ENCODE data around the gene MEIOSIN. TPM values are rescaled to one million over a fixed set of nuclear protein-coding genes. Genes with fewer than 3 reads are reported as not detected.
"Not testable (repeated sequence)": the region's sequence is repeated elsewhere in the genome, so short reads cannot be mapped to it uniquely, and the experiment has no call there.

MEIOSIN gene
- under 1 TPM; 0.78 to 0.90 TPM for total RNA-seq

- H3K4me1 ChIP-seq = peaks cover 0 to 13% of the 10 kb centered on the region in 2 donors
- no peak within 1 kb of the TSS for H3K4me3 ChIP-seq
- H3K27ac ChIP-seq = no peak within 1 kb of the TSS
- no peaks in the 10 kb centered on the region for H3K9me3 ChIP-seq
- H3K36me3 ChIP-seq = no peaks in the 10 kb centered on the region
- no peak for DNase-seq (ENCODE audit: low spot score)
- H3K27me3 ChIP-seq = no peaks in the 10 kb centered on the region
- TF ChIP-seq CTCF (IDR thresholded peaks at IDR 0.05) = no peak
Measured at GRCh38 chr19:45733160-45733810, at the start of gene MEIOSIN. MEIOSIN (plus strand) TSS chr19:45733439; CDS start chr19:45735377, 1,938 bp downstream.

- H3K4me3 ChIP-seq; H3K27me3 ChIP-seq; DNase-seq (ENCODE audit: low spot score); H3K27ac ChIP-seq; H3K9me3 ChIP-seq: not testable (repeated sequence)
- peaks cover 0 to 13% of the 10 kb centered on the region in 2 donors for H3K4me1 ChIP-seq
- H3K36me3 ChIP-seq = peaks cover 30% of the 10 kb centered on the region
Measured at GRCh38 chr19:45685045-45685444, 48.2 kb upstream of the MEIOSIN start.

- Histone ChIP-seq H3K4me1 (peaks cover 0 to 8% of the 10 kb centered on the region in 2 donors), H3K27me3 (no peaks in the 10 kb centered on the region), H3K4me3 (no peak overlapping the region), H3K36me3 (peaks cover 30% of the 10 kb centered on the region), H3K9me3 (no peaks in the 10 kb centered on the region), H3K27ac (no peak overlapping the region)
- no peak for DNase-seq (ENCODE audit: low spot score)
- TF ChIP-seq CTCF (IDR thresholded peaks at IDR 0.05) = no peak
Measured at GRCh38 chr19:45687599-45687998, 45.6 kb upstream of the MEIOSIN start.

GRCh38 chr19:45691516-45692186 lies 41.6 kb upstream of the MEIOSIN start, which contains the start of gene SNRPD2:
SNRPD2 (minus strand) TSS chr19:45691953; CDS start chr19:45691888, 65 bp downstream.
- Histone ChIP-seq H3K9me3 (no peaks in the 10 kb centered on the region), H3K27me3 (no peaks in the 10 kb centered on the region), H3K4me1 (peaks cover 0 to 19% of the 10 kb centered on the region in 2 donors), H3K4me3 (peak within 1 kb of the TSS; percentile 81 to 85), H3K27ac (peak within 1 kb of the TSS; percentile 86 to 92), H3K36me3 (peaks cover 28% of the 10 kb centered on the region)
- no peak for TF ChIP-seq CTCF (IDR thresholded peaks at IDR 0.05)
- DNase-seq (ENCODE audit: low spot score) = peak; percentile 94

GRCh38 chr19:45692187-45693105 lies 40.8 kb upstream of the MEIOSIN start, which contains the start of gene QPCTL:
QPCTL (plus strand) TSS chr19:45692666; CDS start chr19:45692704, 38 bp downstream.
- Histone ChIP-seq H3K9me3 (no peaks in the 10 kb centered on the region), H3K4me1 (peaks cover 0 to 19% of the 10 kb centered on the region in 2 donors), H3K4me3 (peak within 1 kb of the TSS; percentile 81 to 85), H3K27me3 (no peaks in the 10 kb centered on the region), H3K27ac (peak within 1 kb of the TSS; percentile 86 to 92), H3K36me3 (peaks cover 20% of the 10 kb centered on the region)
- peak; percentile 98 for DNase-seq (ENCODE audit: low spot score)
- TF ChIP-seq CTCF (IDR thresholded peaks at IDR 0.05) = no peak
